ENCODE measurements around the gene YPEL1. TPM values are rescaled to one million over a fixed set of nuclear protein-coding genes. Genes with fewer than 3 reads are reported as not detected.
"Not testable (repeated sequence)": the region's sequence is repeated elsewhere in the genome, so short reads cannot be mapped to it uniquely, and the experiment has no call there.

The YPEL1 gene
- total RNA-seq, 1 experiment from 2014 or later, result 0.80 TPM

DNA sequence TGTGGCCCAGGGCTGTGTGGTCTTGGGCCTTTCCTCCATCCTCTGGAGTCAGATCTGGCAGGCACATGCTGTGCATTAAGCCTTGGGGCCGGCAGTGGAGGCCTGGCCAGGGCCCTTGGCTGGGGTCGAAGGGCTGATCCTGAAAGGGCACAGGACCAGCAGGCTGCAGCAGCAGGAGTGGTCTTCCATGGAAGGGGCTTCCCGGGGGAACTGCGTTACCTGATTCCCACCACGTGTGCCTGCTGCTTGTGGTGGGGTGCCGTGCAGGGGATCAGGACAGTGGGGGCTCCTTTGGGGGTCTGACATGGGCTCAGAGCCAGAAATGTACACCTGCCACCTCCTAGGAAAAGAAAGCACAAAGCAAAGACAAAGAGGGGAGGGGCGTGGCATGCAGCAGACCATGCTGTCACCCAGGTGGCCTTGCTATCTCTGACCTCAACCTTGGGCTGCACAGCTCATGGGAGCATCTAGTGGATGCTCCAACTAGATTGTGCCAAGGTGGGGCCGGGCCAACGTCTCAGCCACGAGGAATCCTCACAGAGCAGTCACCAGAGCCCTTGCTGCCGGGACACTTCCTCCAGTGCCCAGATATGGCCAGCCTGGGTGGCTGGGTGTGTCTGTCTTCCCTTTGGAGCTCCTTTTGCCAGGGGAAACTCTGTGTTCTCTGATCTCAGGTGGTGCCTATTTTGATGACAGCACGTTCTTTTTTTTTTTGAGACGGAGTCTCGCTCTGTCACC lies 17.9 kb upstream of the YPEL1 start:
- DNase-seq (ENCODE audit: low read depth), result no peak

DNA sequence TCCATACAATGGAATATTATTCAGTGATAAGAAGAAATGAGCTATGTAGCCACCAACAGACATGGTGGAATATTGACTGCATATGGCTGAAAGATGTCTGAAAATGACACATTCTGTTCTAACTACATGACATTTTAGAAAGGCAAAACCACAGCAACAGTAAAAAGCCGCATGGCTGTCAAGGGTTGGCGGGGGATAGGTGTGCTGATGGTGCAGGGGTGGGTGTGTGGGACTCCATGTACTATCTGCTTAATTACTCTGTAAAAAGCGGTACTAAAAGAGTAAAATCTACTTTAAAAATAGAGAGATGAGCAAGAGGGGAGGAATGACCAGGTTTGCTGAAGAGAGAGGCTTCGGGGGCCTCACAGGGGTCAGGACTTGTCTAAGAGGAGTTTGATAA lies 16.7 kb upstream of the YPEL1 start:
- no peak for DNase-seq (ENCODE audit: low read depth)

DNA sequence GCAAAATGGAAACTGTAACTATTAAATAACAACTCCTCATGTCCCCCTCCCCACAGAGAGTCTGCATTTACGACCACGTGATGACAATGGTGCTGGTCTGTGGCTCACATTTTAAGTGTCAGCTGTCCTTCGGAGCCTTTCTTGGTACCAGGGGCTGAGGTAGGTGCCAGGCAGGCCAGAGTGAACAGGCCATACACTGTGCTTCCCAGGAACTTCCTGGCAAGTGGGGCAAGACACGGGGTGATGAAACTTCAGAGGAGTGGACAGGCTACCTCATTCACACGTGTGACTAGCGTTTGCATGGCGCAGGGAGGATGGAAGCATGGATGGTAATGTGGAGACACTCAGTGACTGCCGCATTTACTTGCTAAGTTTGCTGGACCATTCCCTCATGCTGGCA lies 10.4 kb upstream of the YPEL1 start:
- DNase-seq (ENCODE audit: low read depth), result no peak

DNA sequence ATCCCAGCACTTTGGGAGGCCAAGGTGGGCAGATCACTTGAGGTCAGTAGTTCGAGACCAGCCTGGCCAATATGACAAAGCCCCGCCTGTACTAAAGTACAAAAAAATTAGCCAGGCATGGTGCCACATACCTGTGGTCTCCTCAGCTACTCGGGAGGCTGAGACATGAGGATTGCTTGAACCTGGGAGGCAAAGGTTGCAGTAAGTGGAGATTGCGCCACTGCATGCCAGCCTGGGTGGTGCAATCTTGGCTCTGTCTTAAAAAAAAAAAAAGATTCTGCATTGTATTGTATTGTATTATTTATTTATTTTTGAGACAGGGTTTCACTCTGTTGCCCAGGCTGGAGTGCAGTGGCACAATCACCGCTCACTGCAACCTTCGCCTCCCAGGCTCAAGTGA lies 9.3 kb upstream of the YPEL1 start:
- peak; percentile 10 for DNase-seq (ENCODE audit: low read depth)

DNA sequence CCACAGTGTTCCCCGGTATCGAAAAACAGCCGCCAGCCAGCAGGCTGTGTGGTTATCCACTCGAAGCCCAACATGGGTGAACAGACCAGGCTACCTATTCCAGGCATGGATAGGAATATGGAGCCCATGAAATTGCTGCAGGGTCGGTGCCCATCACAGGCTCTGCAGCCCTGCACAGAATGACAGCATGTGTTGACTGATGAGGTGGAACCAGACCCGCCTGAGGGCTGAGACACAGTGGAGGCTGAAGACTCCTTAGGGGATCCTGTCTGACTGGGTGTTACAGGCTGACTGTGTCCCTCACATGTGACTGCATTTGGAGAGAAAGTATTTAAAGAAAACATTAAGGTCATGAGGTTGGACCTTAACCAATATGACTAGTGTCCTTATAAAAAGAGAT lies 6.2 kb upstream of the YPEL1 start:
- no peak for DNase-seq (ENCODE audit: low read depth)

DNA sequence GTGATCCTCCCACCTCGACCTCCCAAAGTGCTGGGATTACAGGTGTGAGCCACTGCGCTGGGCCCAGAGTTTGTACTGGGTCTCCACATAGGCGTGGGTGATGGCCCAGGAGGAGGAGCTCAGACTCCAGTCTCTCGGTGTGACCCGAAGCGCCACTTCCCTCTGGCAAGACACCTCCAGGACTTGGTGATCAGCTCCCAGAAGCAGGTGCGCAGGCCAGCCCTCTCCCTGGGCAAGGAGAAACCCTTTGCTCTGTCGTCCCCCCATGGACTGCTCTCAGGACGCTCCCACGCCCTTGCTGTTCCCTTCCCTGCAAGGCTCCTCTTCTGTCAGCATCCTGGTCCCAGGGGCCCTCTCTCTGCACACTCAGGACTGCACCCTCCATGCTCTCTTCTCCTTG lies 5.5 kb upstream of the YPEL1 start:
- DNase-seq (ENCODE audit: low read depth), result no peak

DNA sequence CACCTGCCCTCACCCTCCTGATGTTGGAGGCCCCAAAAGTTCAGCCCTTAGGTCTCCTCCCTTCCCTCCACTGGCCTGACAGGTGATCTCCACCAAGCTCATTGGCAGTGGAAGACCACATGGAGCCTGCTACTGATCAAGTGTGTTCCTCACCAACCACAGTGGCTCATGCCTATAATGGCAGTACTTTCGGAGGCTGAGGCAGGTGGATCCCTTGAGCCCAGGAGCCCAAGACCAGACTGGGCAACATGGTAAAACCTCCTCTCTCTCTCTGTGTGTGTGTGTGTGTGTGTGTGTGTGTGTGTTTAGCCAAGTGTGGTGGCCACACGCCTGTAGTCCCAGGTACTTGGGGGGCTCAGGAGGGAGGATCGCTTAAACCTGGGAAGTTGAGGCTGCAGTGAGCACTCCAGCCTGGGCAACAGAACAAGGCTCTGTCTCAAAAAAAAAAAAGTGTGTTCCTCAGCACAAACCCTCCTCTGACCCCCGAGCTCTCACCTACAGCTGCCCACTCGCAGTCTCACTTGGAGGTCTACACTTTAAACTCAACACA lies 4.3 kb upstream of the YPEL1 start:
- DNase-seq (ENCODE audit: low read depth), result no peak

DNA sequence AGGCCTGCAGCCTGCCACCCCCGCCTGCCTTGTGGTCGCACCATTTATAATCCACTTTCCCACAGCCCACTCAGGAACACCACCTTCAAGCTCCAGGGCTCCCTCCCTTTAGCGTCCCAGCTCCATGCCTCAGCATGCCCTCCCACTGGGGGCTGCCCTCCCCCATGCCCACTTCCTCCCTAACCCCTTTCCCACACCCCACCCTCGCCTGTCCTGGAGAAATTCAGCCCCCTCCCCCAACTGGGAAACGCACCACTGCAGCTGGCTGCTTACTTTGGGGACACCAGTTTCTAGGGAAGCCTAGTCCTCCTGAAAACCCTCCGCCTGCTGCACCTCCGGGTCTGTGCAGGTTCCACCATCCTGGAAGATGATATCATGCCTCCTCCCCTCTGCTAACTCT lies 3.4 kb upstream of the YPEL1 start:
- DNase-seq (ENCODE audit: low read depth), result no peak

DNA sequence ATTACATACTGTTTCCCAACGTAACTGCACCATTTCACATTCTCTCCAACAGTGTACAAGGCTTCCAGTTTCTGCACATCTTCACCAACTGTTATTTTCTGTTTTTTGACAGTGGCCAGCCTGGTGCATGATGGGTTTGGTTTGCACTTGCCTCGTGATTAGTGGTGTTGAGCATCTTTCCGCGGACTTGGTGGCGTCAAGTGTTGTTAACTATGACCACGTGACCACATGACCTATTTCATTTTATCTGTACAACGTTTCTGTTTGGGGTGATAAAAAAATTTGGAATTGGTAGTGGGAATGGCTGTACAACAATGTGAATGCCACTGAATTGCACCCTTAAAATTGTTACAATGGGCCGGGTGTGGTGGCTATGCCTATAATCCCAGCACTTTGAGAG lies 2.5 kb upstream of the YPEL1 start:
- DNase-seq (ENCODE audit: low read depth), result no peak

DNA sequence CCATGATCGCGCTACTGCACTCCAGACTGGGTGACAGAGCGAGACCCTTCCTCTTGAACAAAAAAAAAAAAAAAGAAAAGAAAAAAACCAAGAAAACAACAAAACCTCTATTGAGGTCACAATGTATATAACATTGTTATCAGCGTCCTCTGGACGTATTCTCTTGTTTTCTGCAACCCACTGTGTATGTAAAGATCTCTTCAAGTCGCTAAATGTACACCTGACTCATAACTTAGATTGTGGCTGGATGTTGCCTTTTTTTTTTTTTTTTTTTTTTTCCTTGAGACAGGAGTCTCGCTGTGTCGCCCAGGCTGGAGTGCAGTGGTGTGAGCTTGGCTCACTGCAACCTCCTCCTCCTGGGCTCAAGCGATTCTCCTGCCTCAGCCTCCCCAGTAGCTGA lies 1.4 kb upstream of the YPEL1 start:
- DNase-seq (ENCODE audit: low read depth), result no peak

DNA sequence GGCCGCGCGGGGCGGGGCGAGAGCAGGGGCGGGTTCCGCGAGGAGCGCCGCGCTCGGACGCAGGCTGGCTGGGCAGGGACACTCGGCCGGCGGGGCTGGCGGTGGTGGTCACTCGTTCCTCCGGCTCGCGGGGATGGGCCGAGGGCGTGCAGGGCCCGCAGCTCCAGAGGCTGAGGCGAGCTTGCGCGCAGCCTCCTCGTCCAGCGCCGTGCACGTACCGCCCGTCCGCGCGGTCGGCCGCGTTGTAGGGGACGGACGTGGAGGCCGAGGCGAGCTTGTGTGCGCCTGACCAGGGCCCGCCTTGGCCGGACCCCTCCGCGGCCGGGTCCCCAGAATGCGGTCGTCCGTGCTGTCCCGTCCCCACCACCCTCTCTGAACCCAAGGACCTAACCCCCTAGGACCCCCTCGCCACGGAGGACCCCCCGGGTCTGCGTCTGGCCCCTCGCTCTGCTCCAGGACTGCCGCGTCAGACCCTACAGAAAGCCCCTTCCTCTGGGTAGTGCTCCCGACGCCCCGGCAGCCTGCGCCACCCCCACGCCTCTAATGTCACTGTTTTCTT lies 569 bp upstream of the YPEL1 start:
- DNase-seq (ENCODE audit: low read depth), result no peak

DNA sequence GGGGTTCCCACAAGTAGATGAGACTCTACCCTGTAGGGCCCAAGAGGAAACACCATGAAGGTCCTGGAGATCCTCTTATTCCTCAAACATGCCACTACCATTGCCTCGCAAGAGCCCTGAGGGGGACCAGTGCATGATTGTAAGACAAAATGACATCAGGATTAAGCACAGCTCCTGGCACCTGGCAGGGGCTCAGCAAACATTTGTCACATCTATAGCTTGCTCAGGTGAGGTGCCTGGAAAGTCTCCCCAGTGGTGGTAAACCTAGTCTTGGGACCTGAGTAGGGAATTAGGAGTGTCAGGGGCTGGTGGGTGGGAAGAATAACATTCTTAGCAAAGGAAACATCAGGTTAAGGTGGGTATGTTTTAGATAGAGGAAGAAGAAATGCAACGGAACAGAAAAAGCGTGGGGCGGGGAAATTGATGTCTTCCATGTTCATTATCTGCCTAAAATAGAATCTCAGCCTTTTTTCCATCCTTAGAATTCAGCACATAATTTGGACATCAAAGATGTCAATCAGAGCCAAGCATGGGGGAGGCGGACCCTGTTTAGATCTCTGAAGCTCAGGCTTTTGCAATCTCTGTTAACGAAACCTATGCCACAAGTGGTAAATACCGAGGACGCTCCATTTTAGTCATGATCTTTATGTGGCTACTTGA lies 924 bp downstream of the YPEL1 start:
- DNase-seq (ENCODE audit: low read depth), result no peak

DNA sequence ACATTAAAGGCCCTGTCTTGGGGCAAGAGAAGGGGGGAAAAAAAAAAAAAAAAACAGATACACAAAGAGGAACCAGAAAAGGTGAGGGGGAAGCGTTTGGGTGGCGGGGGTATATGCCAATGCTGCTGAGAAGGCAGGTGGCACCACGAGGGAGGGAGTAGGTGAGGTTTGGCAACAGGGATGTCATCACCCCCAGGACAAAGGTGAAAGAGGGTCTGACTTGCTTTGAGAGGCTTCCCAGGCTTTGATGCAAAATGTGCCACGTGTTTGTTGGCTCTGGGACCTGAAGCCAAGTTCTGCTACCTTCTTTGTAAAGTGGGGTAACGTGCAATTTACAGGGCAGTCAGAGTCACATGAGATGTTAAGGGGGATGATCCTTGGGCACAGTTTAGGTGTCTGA lies 4.1 kb downstream of the YPEL1 start:
- DNase-seq (ENCODE audit: low read depth), result no peak

DNA sequence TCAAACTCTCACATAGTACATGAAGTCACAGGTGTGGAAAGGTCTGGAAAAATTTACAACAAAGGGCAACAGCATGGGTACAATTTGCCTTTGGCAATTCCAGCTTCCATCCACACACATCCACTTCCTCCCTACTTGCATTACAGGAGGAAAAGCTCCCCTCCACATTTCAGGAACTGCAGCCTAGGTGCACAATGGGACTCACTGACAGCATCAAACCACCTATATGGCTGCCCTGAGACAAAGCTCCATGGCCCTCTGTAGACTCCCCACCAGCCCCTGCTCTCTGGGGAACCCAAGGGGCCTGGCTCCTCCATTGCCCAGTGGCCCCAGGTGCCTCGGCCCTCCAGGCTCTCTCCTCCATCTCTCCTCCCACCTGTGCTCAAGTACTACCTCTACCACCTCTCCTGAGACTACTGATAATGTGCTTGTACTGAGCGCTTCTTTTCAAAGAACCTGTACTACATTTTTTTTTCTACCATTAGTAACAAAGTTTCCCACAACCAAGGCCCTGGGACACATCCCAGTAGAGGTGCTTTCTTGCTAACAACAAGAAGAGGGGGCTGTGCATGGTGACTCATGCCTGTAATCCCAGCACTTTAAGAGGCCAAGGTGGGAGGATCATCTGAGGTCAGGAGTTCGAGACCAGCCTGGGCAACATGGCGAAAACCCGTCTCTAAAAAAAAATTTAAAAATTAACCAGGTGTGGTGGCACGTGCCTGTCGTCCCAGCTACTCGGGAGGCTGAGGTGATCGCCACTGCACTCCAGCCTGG lies 4.9 kb downstream of the YPEL1 start:
- no peak for DNase-seq (ENCODE audit: low read depth)

DNA sequence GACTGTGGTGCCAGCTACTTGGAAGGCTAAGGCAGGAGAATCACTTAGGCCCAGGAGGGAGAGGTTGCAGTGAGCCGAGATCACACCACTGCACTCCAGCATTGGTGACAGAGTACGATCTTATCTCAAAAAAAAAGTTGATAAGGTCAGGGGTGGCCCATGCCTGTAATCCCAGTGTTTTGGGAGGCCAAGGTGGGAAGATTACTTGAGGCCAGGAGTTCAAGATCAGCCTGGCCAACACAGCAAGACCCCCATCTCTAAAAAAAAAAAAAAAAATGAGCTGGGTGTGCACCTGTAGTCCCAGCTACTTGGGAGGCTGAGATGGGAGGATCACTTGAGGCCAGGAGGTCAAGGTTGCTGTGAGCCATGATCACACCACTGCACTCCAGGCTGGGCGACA lies 6.4 kb downstream of the YPEL1 start:
- not testable (repeated sequence) for DNase-seq (ENCODE audit: low read depth)

DNA sequence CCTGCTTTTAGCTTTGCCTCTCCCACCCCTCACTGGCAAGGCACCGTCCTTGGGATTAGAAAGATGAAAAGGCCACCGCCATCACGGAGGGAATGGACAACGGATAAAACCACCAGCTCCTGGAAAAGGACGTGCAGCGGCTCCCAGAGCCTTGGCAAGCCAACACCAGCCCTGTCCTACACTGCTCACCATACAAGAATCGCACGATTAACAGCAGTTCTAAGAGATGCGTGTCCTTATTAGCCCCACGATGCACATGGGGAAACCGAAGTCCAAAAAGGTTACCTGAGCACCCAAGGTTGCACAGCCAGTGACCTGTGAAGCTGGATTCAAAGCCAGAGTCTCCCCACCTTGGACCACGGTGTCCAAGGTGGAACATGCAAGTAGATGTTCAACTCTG lies 7.3 kb downstream of the YPEL1 start:
- DNase-seq (ENCODE audit: low read depth), result no peak

DNA sequence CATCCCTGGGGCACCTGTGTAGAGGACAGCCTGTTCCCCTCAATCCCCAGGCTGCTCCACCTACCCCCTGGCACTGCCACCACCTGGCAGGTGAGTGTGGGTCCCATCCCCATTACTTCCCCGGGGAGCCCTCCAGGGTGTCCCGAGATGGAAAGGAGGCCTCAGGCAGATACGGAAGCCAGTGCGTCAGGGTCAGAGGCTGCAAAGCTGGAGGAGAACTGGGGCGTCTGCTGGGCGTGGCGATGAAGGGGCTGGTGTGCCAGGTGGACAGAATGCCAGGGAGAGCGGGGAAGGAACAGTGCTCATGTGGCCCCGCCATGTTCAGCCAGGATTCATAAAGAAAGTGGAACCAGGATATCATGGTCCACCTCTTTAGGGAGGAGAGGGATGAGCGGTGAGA lies 7.8 kb downstream of the YPEL1 start:
- DNase-seq (ENCODE audit: low read depth), result no peak

DNA sequence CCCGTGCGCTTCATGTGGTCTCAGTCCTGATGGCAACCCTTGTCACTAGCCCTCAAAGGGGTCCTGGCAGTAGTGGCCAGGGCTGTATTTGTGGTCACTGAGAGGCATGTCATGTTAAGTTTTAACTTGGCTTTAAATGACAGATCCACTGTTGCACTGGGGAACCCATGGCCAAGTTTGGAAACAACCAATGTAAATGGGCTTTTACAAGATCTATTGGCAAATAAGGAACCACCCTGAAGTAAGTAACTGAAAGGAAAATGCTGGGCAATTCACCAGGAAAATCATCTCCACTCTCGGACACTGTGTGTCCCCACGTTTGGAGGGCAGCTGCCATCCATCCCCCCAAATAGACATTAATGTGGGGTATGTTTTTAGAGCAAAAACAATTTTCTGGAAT lies 8.4 kb downstream of the YPEL1 start:
- DNase-seq (ENCODE audit: low read depth), result no peak

DNA sequence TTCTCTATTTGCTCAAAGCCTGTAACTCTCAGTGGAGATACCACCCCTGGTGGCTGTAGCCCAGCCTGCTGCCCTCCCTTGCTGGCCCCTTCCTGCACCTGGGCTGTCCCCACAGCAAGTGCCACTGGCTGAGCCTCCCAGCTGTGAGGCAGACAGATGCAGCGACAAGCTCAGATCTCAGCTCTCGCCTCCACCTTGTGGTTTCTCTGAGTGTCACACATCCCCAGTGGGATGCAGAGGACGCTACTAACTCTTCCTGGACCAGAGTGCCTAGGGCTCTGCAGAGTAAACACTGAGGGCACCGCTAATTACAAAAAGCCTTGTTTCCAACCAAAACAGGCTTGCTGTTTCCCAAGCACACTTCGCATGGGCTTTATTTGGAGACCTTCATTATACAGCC lies 8.9 kb downstream of the YPEL1 start:
- no peak for DNase-seq (ENCODE audit: low read depth)

DNA sequence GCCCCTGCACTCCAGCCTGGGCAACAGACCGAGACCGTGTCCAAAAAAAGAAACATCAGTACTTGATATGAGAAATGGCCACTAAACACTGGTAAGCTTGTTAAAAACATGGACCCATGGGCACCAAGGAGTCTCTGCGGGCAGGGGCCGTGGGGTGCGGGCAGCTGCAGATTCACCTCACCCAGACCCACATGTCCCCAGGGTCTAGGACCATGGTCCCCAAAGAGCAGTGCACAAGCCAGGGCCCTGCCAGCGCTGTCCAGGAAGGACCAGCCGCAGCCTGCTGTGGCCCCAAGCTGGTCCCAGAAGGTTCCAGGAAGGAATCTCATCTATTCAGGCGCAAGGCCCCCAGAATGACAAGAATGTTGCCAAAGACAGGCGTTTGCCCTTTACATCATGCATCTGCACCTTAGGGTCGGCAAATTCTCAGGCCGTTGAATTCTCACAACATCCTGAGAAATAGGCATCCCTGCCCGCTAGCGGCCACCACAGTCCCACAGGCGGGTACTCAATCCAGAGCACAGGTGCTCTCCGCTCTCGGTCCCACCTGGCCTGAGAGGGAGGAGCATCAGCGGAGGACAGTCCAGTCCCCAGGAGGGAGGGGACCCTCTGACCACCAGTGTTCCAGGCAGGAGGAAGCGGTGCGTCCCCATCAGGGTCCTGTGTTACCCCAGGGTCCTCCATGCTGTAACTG lies 9.5 kb downstream of the YPEL1 start:
- no peak for DNase-seq (ENCODE audit: low read depth)

DNA sequence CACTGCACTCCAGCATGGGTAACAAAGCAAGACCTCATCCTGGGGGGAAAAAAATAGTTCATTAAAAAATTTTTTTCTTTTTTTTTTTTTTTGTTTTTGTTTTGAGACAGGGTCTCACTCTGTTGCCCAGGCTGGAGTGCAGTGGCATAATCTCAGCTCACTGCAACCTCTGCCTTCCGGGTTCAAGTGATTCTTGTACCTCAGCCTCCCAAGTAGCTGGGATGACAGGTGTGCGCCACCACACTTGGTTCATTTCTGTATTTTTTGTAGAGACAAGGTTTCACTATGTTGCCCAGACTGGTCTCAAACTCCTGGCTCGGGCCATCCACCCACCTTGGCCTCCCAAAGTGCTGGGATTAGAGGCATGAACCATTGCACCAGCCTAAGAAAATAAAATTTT lies 11.1 kb downstream of the YPEL1 start:
- DNase-seq (ENCODE audit: low read depth), result not testable (repeated sequence)

Data from LHCN-M2 (cell line).